Activated CD8-positive, alpha-beta memory T cell treated with anti-CD3 and anti-CD28 coated beads, Interleukin-2, amount 50 U/mL, for 1 hour (primary cell): Measurements from ENCODE around the gene ALPL.
"Not testable (repeated sequence)": the region's sequence is repeated elsewhere in the genome, so short reads cannot be mapped to it uniquely, and the experiment has no call there.

ENCODE experiments used
- DNase-seq: peaks from one replicate; pipeline ENCODE4 v3.0.0-alpha.2; 2020; ENCODE audit errors: extremely low read depth

Gene ALPL

DNA sequence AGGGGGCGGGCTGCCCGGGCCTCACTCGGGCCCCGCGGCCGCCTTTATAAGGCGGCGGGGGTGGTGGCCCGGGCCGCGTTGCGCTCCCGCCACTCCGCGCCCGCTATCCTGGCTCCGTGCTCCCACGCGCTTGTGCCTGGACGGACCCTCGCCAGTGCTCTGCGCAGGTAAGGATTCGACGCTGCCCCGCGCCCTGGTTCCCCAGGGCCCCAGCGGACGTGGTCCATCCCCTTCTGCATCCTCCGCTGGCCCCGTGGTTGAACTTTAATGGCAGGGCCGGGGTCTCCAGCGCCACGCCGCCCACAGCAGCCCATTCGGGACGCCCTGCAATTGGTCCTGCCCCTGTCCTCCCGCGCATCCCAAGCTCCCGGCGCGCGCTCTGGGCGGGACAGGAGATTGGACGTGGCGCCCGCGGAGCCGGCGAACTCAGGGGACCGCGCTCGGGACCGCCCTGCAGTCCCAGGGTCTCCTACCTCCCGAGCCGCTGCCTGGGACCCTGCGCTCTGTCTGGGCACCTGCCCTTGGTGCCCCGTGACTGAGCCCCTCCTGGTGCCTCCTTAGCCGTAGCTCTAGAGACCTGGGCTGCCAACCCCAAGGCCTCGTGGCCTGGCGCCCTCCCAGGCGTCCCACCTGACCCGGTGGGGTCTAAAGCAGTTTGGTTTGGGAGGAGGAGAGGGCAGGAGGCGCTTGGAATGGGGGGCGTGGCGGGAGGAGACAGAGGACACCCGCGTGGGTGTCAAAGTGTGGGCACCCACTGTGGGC lies at the start of gene ALPL:
Gene ALPL (plus strand): TSS at position 73 of the 762 bp plus-strand sequence. CDS start 44,659 bp downstream, outside the sequence.
- no peak for DNase-seq

DNA sequence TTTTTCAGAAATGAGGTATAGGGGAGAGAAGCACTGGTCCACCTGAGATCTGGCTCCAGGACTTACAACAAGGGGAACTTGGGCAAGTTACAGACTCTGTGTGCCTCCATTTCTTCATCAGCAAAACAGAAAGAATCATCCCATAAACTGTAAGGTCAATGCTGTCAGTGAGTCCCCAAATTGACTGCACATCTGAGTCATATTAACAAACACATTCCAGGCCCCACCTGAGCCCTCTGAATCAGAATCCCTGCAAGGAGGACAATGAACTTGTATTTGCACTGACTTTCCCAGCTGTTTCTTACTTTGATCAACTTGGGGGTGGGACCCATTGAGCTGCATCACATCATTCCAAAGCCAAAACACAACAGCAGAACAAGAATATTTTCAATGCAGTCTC lies 44.1 kb upstream of the ALPL start:
- not testable (repeated sequence) for DNase-seq

- not testable (repeated sequence) for DNase-seq
Observed at GRCh38 chr1:21467946-21468345, 41.3 kb upstream of the ALPL start.

- no peak for DNase-seq
Observed at GRCh38 chr1:21468599-21468998, 40.6 kb upstream of the ALPL start.

GRCh38 chr1:21469581-21469980 lies 39.6 kb upstream of the ALPL start:
- DNase-seq, result no peak

- DNase-seq, result no peak
Observed at GRCh38 chr1:21472861-21473260, 36.4 kb upstream of the ALPL start.

GRCh38 chr1:21478356-21478755 lies 30.9 kb upstream of the ALPL start:
- DNase-seq, result no peak

DNA sequence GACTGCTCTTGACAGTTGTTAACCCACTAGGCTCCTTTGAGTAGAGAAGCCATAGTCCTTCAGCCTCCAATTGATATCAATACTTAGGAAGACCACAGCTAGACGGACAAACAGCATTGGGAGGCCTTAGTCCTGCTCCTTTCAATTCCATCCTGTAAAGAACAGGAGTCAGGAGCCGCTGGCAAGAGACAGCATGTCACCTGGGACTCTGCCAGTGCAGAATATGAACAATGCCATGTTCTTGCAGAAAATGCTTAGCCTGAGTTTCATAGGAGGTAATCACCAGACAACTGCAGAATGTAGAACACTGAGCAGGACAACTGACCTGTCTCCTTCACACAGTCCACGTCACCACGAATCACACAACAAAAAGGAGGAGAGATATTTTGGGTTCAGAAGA lies 25.3 kb upstream of the ALPL start:
- DNase-seq, result not testable (repeated sequence)

DNA sequence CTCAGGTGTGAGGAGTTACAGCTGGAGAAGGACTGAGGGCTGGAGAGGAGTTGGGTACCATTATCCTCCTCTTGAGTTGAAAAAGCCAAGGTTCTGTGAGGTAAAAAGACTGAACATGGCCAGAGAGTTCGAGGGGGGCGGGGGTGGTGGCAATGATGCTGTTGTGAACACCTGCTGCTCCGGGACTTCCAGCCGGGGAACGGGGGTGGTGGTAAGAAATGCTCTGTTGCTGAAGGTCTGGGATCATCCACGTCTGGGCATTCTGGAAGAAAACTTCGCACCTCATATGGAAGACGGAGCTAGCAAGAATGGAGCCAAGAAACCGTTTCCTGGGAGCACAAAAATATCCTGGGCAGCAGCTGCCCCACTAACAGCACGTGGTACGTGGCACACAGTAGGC lies 20.1 kb upstream of the ALPL start:
- DNase-seq, result no peak

DNA sequence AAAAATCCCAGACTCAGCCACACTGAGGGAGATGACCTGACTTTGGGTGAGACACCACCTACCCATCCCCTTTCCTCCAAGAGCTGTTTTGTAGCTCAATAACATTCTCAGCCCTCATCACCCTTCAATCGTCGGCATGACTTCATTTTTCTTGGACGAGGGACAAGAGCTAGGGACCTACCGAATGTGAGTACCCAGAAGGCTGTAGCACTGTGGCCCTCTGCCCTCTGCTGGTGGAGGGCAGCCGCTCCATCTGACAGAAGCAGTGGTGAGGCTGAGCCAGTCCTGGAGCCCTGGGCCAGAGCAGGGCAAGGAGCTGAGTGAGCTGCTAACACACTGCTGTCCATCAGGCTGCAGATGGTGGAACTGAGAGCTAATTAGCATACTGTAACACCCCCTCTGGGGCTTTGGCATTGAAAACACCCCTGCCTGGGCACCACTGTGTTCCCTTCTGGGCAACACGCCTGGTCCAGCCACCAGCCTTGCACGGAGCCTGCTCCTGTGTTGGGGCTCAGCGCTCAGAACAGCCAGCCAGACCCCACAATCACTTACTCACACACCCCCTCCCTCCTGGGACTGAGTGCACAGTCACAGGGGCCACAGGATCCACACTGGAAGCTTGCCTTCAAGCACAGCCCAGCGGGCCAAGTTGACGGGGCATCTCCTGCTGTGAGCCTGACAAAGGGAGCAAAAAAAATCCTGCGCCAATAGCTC lies 18.3 kb upstream of the ALPL start:
- no peak for DNase-seq

DNA sequence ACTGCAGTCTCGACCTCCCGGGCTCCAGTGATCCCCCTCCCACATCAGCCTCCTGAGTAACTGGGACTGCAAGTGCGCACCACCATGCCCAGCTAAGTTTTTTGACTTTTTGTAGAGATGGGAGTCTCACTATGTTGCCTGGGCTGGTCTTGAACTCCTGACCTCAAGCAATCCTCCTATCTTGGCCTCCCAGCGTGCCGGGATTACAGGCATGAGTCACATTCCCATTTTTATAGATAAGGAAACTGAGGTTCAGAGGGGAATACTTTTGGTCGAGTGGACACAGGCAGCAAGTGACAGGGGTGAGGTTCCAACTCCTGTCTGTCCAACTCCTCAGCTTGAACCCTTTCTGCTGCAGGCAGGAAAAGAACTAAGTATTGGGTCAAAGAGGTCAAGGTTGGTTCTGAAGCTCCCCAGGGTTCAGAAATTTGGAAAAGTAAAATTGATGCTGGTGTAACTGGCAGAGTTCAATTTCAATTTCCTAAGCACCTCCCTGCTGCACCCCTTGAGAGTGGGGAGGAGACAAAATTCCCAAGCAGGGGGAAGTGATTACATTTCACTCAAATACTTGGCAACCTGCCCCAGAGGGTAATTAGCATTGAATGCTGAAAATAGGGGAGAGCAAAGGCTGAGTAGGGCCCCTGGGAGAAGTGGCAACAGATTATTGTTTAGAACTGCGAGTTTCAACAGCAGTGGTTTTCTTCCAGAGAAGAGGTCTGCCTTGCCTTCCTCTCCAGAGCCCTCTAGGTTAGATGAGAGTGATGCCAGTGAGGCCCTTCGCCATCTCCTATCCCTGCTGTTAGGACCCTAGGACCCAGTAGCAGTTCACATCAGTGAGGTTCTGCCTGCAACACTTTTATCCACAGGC lies 17.5 kb upstream of the ALPL start:
- DNase-seq, result no peak

- DNase-seq, result no peak
Observed at GRCh38 chr1:21492356-21492625, 16.9 kb upstream of the ALPL start.

GRCh38 chr1:21494196-21494595 lies 15.0 kb upstream of the ALPL start:
- DNase-seq, result no peak

DNA sequence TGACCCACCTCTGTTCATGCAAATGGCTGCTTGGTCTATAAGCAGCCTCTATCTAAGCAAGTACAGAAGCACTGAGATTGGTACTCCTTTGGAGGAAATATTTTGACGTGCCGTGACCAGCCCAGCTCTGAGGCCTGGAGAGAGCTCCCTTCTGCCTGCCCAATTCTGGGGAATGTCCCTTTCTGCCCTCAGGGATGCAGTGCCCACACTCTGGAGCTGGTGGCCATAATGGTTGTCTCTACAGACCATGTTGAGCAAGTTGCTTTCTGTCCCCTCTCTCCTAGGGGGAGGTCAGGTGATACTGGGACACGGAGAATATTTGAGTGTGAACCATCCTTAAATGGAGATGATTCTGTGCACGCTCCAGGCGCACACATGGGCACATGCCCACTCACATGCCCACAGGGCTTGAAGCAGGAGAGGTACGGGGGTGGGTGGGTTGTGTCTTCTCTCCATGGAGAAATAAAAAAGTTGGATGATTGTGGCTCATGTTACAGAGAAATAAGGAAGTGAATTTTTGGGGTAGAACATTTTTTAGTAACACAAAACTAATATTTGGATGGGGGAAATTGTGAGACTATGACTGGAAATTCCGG lies 13.9 kb upstream of the ALPL start:
- no peak for DNase-seq

DNA sequence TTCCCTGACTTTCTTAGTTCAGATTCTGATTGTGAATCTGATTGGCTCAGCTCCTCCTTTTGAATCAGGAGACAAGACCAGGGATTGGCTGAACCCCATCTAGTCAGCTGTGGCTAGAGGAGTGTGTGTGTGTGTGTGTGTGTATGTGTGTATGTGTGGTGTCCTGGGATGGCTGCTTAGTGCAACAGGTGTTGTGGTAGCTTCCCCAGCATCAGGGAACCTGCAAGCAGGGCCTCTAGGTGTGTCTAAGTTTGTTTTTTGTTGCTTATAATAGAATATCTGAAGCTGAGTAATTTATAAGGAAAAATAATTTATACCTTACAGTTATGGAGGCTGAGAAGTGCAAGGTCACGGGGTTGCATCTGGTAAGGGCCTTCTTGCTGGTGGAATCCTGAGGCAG lies 13.2 kb upstream of the ALPL start:
- DNase-seq, result no peak

DNA sequence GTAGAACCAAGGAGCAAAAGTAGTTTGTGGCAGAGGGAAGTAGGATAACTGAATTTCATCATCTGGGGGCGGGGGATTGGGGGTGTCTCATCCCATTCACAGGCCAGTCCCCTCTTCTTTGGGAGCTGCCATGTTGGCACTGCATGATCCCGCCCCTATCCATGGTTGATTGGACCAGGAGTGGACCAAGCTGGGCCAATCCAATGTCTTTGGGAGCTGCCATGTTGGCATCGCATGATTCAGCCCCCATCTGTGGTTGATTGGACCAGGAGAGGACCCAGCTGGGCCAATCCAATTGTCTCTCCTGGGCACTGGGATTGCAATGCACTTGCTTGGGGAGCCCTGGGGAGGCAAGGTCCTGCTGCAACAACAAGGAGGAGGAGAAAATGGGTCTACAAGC lies 12.3 kb upstream of the ALPL start:
- no peak for DNase-seq

GRCh38 chr1:21497466-21498061 lies 11.7 kb upstream of the ALPL start:
- DNase-seq, result no peak

- DNase-seq, result no peak
Observed at GRCh38 chr1:21499283-21499950, 9.8 kb upstream of the ALPL start.

DNA sequence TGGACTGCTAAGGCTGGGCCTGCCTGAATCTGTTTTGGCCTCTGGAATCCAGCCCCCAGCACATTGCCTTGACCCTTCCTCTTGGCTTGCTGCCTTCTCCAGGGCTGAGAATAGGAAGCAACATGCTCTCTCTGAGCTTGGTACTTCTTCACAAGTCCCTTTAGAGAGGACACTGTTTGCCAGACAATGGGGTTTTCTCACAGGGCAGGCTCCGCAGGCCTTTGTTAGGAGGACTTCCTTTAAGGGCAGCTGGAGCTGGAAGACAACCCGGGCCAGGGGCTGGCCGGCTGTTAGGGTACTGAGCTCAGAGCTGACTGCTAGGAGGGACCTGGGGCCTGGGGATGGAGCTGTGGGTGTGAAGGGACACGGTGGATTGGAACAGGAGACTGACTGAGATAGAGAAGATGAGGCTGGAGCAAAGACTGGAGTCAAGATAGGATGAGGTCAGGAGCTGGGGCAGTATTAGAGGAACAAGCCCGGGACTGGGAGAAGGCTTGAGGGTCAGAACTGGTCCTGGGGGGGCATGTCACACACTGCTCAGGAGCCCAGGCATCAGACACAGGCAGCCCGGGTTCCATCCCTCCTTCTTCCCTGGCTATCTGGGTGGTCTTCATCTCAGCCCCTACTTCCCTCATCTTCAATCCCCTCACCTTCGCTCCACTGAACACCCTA lies 5.4 kb upstream of the ALPL start:
- DNase-seq, result no peak

GRCh38 chr1:21506804-21507203 lies 2.4 kb upstream of the ALPL start:
- no peak for DNase-seq
